CD4-positive, alpha-beta T cell treated with Interleukin-6 for 4 hours (primary cell): ENCODE measurements around the gene RAP1GDS1.
A peak's percentile ranks its signal among the peaks of the same experiment; 100 is the strongest.

Experiments
- DNase-seq: peaks from one replicate; pipeline ENCODE4 v3.0.0-alpha.2; 2020; ENCODE audit warnings: mixed read lengths

Gene RAP1GDS1, protein sequence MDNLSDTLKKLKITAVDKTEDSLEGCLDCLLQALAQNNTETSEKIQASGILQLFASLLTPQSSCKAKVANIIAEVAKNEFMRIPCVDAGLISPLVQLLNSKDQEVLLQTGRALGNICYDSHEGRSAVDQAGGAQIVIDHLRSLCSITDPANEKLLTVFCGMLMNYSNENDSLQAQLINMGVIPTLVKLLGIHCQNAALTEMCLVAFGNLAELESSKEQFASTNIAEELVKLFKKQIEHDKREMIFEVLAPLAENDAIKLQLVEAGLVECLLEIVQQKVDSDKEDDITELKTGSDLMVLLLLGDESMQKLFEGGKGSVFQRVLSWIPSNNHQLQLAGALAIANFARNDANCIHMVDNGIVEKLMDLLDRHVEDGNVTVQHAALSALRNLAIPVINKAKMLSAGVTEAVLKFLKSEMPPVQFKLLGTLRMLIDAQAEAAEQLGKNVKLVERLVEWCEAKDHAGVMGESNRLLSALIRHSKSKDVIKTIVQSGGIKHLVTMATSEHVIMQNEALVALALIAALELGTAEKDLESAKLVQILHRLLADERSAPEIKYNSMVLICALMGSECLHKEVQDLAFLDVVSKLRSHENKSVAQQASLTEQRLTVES

DNA sequence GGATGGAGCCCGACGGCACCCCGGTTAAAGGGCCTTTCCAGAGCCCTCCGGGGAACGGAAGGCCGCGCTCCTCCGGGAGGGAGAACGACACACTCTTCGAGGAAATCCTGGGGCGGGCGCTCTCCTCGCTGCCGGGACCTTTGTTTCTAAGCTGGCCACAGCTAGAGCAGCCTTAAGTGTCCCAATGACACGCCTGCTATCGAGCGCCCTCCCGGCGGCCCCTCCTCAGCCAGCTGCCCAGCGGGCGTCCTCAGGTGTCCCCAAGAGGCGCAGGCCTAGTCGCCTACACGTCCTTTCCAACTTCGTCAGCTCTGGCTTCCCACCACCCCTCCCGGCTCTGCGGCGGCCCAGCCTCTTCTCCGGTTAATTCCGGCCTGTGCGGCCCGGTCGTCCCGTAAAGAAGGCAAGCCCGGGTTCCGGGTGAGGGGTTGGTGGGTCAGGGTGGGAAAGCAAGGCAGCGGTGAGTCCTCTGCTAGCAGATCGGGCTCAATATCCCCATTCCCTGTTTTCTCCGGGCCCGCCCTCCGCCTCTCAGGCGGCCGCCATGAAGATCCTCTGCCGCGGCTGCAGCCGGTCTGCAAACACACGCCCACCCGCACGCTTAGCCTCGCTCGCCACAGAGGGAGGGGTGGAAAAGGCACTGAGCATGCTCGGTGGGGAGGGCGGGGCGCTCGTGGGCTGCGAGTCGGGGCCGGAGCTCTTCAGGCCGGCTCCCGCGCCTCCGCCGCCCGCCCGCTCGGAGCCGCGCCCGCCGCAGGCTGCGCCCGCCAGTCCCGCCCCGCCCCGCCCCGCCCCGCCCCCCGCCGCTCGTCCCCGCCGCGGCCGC is at the start of gene RAP1GDS1:
Gene RAP1GDS1 (plus strand): TSS at position 806 of the 826 bp plus-strand sequence. CDS start 182 bp downstream, outside the sequence.
- peak; percentile 97 for DNase-seq

DNA sequence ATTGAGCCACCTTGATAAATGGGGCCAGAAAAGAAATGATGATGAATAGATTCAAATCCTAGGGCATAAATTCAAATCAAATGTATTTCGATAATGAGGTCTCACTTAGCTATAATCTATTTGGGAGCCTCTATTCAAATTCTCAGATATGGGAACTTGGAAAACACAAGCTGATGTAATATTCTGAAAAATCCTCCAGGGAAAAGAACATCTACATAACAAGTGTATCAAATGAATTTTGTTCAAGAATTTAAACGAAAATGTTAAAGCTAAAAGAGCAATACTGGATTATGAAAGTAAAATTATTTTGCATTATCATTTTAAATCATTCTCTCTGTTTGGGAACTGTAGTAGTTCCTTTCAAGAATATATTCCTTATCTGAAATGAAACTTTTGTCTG is 38.9 kb upstream of the RAP1GDS1 start:
- DNase-seq = no peak

- DNase-seq = no peak
Observed at GRCh38 chr4:98226396-98226795, 34.8 kb upstream of the RAP1GDS1 start.

- DNase-seq = no peak
Observed at GRCh38 chr4:98230961-98231360, 30.2 kb upstream of the RAP1GDS1 start.

DNA sequence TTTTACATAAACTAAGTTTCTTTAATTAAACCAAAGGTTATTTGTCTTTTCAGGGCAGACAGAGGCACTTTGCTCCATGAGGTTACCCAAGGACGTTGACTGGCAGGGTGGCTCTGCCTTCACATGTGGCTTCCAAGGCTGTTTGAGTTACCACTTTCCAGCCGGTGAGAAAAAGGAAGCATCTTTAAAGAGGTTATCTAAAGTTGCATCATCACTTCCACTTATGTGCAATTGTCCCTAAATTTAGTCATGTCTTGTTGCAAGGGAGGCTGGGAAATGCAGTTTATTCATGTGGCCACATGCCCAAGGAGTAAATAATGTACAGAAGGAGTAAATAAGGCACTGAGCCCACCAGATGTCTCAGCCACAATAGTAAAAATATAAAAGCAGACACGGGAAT is 29.0 kb upstream of the RAP1GDS1 start:
- no peak for DNase-seq

DNA sequence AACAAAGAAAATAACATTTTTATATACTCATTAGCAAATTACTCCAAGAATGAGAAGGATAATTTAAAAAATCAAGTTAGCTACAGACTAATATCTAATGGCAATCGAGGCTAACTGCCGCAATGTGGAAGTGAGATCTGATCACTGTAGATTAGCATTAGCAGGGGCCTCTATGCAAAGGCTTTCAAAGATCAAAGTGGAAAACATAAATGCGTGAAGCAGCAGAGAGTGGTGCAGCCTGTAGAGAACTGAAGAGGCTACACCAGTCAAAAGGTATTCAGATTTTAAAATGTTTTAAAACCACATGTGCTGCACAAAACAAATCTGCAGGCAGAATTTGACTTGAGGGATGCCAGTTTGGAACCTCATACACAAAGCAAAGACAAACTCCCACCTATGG is 24.0 kb upstream of the RAP1GDS1 start:
- no peak for DNase-seq

GRCh38 chr4:98242063-98242462 is 19.1 kb upstream of the RAP1GDS1 start:
- DNase-seq = no peak

DNA sequence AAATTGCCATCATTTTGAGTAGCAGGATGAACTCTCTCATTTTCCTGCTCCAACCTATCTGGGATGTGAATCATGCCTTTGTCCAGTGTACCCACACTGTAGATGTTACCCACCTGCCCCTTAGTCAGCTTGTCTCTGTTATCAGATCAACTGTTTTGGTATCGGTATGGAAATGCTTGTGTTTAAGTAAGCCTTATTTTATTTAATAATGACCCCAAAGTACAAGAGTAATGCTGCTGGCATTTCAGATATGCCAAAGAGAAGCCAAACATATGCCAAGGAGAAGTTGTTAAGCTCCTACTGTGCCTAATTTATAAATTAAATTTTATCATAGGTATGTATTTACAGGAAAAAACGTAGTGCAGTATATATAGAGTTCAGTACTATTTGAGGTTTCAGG is 18.6 kb upstream of the RAP1GDS1 start:
- no peak for DNase-seq

- DNase-seq = no peak
Observed at GRCh38 chr4:98245226-98245625, 16.0 kb upstream of the RAP1GDS1 start.

DNA sequence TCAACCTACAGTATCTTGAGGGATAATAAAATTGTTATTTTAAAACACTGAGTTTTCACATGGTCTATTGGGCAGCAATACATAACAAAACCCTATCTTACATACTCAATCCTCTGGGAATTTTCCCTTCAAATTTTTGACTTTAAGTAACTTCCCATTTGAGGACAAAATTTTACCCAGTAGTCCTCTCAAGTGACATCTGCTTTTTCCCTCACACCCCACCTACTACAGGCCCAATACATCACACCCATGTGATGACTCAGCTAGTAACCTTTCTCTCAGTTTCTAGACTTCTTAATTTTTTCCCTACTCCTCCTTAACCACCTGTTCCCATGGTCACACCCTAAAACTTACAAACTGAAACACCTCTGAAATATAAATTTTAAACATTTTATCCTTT is 12.2 kb upstream of the RAP1GDS1 start:
- no peak for DNase-seq

DNA sequence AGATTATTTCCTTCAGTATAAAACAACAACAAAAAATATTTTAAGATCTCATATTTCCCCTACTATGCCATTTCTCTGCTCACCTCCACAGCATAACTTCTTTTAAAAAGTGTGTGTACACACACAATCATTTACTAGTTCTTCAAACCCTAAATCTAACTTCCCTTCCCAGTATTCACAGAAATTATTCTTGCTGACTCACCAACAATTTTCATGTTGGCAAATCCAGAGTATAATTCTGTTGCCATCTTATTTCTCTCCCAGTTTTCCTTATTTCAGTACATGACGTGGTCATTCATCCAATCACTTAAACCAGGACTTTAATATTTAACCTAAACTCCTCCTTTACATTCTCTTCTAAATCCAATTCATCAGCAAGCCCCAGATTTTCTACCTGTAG is 11.4 kb upstream of the RAP1GDS1 start:
- no peak for DNase-seq

DNA sequence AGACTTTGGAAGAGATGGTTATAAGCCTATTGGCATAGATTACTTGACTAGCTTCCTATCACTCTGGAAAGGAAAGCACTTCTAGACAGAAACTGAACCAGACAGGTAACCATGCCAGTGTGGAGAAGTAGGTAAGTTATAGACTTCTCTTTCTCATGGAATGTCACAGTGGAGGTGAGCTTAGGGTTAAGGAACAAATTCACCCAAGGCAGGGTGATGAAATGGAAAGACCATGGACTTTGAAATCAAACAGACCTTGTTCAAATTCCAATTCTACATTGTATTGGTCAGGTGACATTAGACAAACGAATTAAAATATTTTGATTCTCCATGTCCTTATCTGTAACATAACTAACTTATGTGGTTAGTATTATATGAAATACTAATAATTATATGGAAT is 7.7 kb upstream of the RAP1GDS1 start:
- DNase-seq = no peak

GRCh38 chr4:98260047-98260578 is 1.1 kb upstream of the RAP1GDS1 start:
- no peak for DNase-seq

- peak; percentile 51 for DNase-seq
Observed at GRCh38 chr4:98261405-98262291, 464 bp downstream of the RAP1GDS1 start.

DNA sequence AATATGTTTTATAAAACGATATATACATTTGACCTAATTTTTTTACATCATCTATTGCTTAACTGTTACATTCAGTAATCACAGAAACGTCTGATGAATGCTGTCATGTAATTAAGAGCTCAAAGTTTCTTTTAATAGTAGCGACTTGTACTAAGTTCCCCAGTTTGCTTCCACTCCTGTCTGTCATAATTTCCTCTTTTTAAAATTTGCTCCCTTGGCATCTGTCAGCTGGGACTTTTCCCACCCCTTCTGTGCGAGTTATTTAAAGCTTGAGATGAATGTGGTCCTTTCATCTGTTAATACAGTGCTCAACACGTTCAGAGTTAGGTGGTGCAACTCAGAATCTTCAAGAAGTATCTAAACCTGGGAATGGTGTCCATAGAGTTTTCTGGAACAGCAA is 1.2 kb downstream of the RAP1GDS1 start:
- no peak for DNase-seq

- no peak for DNase-seq
Observed at GRCh38 chr4:98267498-98267897, 6.3 kb downstream of the RAP1GDS1 start.

DNA sequence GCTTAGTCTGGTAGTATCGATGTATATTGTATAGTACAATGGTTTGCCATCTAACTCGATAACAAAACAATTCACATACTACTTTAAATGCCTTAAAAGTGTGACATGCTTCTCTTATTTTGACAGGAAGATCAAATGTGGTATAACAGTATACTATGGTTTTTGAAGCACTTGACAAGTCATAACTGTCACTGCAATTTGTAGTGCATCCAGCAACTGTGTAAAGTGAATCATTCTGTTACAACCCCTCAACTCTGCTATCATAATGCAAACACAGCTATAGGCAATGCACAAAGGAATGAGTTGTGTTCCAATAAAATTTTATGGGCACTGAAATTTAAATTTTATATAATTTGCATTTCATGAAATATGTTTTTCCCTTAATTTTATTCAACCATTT is 14.0 kb downstream of the RAP1GDS1 start:
- no peak for DNase-seq

DNA sequence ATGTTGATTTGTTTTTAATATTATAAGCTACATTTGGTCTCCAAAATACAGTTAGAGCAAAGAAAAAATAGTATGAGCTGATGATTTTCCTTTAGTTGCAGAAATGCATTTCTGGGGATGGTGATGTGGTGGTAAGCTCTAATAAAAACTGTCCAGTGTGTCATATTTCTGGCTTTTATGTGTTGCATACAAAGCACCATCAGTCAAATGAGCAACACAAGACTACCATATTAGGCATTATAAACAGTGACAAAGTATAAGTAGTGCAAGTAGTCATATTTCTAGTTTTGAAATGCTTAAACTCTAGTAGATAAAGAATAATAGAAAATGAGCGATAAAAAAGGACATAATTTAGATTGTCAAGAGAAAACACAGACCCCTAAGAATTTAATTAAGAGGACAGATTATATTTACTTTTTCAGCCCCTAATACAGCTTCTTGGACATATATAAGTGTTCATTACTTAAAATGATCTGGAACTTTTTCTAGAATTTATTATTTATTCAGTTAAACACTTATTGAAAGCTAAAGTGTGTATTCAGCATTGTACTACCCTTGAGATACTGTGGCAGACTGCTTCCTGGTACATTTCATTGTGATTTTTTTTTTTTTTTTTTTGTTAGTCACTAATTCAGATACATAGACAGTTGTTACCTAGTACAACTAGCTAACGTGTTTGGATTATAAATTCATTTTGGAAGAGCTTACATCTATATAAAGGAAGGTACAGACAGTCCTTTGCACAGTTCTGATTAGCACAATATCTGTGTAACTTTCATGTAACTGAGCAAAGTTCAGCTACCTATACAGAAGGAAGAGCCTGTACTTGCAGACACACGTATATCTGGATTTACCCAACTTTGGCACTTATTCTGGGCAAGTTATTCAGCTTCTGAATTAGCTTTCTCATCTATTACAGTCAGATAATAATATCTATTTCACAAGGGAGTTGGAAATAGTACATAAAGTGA is 22.3 kb downstream of the RAP1GDS1 start:
- no peak for DNase-seq

GRCh38 chr4:98284640-98285046 is 23.5 kb downstream of the RAP1GDS1 start:
- DNase-seq = no peak

GRCh38 chr4:98285676-98286075 is 24.5 kb downstream of the RAP1GDS1 start:
- no peak for DNase-seq

DNA sequence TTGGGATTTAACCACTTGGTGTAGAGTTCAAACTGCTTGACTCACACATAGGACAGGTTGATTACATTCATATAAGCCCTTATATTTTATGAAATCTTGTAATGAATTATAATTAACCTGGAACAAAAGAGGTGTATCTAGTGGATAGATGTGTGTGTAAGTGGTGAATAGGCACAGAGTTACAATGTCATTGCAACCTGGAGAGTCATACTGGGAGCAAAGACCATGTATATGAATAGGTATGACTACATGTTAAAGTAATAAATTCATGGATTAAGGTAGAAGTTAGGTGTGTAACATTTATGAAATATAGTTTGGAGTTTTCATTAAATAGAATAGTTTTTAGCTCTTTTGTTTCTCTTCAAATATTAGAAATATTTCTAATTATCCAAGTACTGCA is 26.1 kb downstream of the RAP1GDS1 start:
- no peak for DNase-seq
